Astrocyte (in vitro differentiated cells and primary cell): ENCODE data around the gene PERM1.

Experiments
- EZH2 ChIP-seq: IDR thresholded peaks from 2 replicates; pipeline ENCODE4 v1.6.1; 2012; ENCODE audit warnings: mild to moderate bottlenecking, low read length, inconsistent platforms; ENCODE audit not compliant: insufficient read depth
- TF ChIP-seq, protein P1 (sequence below): IDR thresholded peaks from 2 replicates; pipeline ENCODE4 v1.5.1; 2011; ENCODE audit warnings: low read depth, mild to moderate bottlenecking, inconsistent platforms, low read length, moderate library complexity; ENCODE audit not compliant: insufficient read depth

DNA sequence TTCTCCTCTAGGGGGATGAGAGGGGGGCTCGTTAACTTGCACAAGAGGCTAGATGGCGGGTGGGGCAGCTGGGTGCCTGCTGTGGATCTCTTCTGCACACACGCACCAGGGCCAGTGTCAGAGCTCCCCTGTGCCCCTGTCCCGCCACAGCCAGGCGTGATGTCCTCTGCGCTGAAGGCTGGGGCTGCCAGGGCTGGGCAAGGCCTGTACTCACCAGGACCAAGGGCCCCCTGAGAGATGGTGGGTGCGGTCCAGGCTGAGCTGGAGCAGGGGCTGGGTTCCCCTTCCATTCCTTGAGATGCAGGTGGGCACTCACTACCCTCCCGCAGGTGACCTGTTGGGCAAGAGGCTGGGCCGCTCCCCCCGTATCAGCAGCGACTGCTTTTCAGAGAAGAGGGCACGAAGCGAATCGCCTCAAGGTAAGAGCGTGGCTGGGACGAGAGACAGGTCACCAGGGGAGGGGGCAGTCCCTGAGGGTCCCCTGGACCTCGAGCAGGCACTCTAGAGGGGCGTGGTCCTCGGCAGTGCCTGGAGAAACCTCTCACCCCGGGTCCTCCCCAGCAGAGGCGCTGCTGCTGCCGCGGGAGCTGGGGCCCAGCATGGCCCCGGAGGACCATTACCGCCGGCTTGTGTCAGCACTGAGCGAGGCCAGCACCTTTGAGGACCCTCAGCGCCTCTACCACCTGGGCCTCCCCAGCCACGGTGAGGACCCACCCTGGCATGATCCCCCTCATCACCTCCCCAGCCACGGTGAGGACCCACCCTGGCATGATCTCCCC is 43.0 kb downstream of the PERM1 start:
- no peak for TF ChIP-seq EZH2
- TF ChIP-seq, protein P1, sequence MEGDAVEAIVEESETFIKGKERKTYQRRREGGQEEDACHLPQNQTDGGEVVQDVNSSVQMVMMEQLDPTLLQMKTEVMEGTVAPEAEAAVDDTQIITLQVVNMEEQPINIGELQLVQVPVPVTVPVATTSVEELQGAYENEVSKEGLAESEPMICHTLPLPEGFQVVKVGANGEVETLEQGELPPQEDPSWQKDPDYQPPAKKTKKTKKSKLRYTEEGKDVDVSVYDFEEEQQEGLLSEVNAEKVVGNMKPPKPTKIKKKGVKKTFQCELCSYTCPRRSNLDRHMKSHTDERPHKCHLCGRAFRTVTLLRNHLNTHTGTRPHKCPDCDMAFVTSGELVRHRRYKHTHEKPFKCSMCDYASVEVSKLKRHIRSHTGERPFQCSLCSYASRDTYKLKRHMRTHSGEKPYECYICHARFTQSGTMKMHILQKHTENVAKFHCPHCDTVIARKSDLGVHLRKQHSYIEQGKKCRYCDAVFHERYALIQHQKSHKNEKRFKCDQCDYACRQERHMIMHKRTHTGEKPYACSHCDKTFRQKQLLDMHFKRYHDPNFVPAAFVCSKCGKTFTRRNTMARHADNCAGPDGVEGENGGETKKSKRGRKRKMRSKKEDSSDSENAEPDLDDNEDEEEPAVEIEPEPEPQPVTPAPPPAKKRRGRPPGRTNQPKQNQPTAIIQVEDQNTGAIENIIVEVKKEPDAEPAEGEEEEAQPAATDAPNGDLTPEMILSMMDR, result no peak
